Stimulated activated CD8-positive, alpha-beta memory T cell treated with anti-CD3 and anti-CD28 coated beads, Interleukin-4, amount 100 ng/mL, for 24 hours (primary cell): ENCODE results near the gene KRTAP10-4.

Source experiments
- DNase-seq: peaks from one replicate; pipeline ENCODE4 v3.0.0-alpha.2; 2020; ENCODE audit warnings: low read depth

KRTAP10-4 gene

DNA sequence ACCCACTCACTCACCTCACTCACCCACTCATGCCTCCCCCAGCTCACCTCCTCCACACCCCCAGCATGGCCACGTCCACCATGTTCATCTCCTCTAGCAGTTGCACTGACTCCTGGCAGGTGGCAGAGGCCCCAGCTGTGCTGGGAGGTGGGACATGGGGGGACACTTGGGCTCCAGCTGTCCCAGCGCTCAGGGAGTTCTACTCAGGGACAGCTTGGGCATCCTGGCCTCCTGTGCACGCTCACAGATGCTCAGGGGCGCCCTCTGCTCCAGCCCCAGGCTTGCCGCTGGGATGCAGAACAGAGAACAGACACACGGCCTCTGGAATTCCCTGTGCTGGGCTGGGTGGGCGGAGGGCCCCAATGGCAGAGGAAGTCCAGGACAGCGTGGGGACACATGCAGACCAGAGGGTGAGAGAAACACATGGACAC lies 43.6 kb downstream of the KRTAP10-4 start:
- no peak for DNase-seq

DNA sequence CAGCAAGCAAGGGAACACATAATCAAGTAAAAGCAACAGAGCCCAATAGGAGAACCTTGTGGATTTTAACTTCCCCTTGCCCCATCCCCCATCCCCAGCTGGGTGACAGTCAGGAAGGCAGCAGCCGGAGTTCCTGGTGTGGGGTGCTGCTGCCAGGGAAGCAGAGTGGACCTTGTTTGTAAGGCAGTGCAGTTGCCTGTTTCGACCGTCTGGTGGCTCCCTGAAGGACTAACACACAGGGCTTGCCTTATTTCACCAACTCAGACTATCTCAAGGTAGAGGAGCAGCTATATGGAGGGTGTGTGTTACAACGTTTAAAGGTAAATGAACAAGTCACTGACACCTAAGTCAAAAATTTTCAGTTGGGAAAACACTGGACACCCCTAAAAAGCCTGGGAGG lies 45.0 kb downstream of the KRTAP10-4 start:
- no peak for DNase-seq

DNA sequence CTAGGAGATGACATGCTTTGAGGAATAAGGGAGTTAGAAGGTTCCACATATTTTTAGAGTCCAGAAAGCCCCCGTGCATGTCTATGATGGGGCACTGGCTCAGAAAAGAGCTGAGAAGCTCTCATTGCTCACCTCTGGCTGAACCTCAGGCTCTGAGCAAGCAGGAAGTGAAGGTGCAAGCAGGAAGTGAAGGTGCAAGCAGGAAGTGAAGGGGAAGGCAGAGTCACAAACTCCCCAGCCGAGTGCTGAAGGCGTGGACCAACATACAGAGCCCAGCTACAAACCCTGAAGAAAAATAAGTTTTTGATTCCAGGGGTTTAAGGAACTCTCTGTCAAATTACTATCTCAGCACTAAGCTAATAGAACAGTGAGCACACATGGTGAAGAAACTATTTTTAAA lies 45.4 kb downstream of the KRTAP10-4 start:
- DNase-seq, result peak; percentile 24

DNA sequence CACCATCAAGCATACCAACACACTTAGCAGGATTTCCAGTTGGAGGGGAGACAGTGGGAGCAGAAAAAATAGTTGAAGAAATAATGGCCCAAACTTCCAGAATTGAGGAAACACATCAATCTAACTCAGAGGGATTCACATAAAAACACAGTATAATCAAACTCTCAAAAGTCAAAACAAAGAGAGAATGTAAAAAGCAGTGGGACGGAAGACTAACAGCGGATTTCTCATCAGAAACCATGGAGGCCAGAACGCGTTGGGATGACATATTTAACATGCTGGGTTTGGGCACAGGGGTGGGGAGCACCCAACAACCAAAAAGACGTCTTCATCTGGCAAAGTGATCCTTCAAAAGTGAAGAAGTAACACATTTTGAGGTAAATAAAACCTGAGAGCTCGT lies 46.4 kb downstream of the KRTAP10-4 start:
- DNase-seq, result no peak

DNA sequence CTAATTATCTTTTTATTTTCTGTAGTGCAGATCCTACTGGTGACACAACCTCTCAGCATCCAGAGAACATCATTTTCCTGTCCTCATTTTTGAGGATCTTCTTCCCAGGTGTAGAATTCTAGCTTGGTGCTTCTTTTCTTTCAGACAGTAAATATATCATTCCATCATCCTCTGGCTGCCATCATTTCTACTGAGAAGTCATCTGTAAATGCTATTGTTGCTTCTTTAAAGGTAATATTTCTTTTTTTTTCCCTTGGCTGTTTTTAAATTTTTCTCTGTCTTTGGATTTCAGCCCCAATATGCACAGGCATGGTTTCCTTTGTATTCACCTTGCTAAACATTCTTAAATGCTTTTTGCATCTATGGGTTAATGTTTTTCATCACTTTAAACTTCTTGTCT lies 50.0 kb downstream of the KRTAP10-4 start:
- DNase-seq, result no peak
